ENCODE results near the gene AAR2.

The AAR2 gene

DNA sequence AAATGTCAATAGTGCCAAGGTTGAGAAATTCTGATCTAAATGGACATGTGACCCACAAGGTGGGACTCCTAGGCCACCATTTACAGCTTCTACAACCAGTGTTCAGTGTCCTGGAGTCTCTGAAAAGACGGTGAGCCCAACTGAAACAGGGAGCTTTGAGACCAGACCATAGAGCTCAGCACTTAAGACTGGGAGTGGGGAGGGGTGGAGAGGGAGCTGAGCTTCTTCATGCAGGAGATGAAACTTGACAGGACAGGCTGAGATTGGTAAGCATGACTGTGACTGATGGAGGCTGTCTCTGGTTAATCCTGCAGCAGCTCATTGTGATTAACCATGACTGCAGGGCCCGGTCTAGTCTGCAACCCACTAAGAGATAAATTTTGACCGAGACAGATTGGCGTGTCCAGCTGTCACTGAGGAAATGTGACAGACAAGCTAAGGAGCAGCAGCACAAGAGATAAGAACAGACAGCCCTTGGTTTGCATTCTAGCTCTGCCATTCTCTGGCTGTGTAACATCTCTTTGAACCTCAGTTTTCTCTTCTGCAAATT, 1.4 kb upstream of the AAR2 start:
- TF ChIP-seq CTCF (conservative IDR thresholded peaks at IDR 0.05; ENCODE audit: low read depth, low read length): no peak
- H3K4me3 ChIP-seq (ENCODE audit: low read depth, low read length): no peak overlapping the region
- DNase-seq (ENCODE audit: low read depth): no peak

- DNase-seq (ENCODE audit: low read depth): no peak
- H3K4me3 ChIP-seq (ENCODE audit: low read depth, low read length): peak overlapping the region; percentile 89
- TF ChIP-seq CTCF (conservative IDR thresholded peaks at IDR 0.05; ENCODE audit: low read depth, low read length): no peak
Measured at GRCh38 chr20:36236786-36237121, 476 bp downstream of the AAR2 start.

DNA sequence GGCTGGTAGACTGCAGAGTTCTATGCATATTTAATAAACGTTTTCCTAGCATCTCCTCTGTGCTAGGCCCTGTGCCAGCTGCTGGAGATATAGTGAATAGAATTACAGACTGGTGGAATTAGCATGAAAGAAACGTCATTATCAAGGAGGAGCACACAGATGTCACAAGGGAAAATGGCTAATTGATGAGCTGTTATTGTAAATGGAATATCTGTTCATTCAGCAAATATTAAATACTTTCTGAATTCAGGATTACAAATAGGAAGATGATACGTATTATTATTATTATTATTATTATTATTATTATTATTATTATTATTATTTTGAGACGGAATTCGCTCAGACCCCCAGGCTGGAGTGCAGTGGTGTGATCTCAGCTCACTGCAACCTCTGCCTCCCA, 1.2 kb downstream of the AAR2 start:
- H3K4me3 ChIP-seq (ENCODE audit: low read depth, low read length): peak overlapping the region; percentile 89
- TF ChIP-seq CTCF (conservative IDR thresholded peaks at IDR 0.05; ENCODE audit: low read depth, low read length): no peak
- DNase-seq (ENCODE audit: low read depth): peak; percentile 12

- no peak for TF ChIP-seq CTCF (conservative IDR thresholded peaks at IDR 0.05; ENCODE audit: low read depth, low read length)
- no peak for DNase-seq (ENCODE audit: low read depth)
- no peak overlapping the region for H3K4me3 ChIP-seq (ENCODE audit: low read depth, low read length)
Measured at GRCh38 chr20:36238153-36238552, 1.9 kb downstream of the AAR2 start.

DNA sequence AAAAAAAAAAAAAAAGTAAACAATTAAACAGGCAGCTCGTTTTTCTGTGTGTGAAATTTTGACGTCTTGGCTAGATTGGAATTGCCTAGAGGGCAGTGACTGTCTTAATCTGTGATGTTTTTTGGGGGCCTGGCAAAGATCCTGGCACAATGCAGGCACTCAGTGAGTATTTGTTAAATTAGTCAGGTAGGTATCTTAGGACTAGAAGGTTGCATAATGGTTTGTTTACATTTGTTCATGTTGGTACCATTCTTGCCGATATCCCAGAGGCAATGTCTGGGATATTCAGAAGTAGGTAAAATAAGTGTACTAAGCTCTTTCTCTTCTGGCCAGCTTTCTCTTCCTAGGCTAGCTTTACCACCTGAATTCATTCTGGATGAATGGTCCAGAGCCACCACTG, 2.5 kb downstream of the AAR2 start:
- TF ChIP-seq CTCF (conservative IDR thresholded peaks at IDR 0.05; ENCODE audit: low read depth, low read length): no peak
- H3K4me3 ChIP-seq (ENCODE audit: low read depth, low read length): no peak overlapping the region
- no peak for DNase-seq (ENCODE audit: low read depth)

DNA sequence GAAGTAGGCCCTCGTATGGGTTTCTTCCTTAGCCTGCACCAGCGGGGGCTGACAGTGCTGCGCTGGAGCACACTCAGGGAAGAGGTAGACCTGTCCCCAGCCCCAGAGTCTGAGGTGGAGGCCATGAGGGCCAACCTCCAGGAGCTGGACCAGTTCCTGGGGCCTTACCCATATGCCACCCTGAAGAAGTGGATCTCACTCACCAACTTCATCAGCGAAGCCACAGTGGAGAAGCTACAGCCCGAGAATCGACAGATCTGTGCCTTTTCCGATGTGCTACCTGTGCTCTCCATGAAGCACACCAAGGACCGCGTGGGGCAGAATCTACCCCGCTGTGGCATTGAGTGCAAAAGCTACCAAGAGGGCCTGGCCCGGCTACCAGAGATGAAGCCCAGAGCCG, 3.8 kb downstream of the AAR2 start:
- no peak overlapping the region for H3K4me3 ChIP-seq (ENCODE audit: low read depth, low read length)
- no peak for TF ChIP-seq CTCF (conservative IDR thresholded peaks at IDR 0.05; ENCODE audit: low read depth, low read length)
- DNase-seq (ENCODE audit: low read depth): no peak

DNA sequence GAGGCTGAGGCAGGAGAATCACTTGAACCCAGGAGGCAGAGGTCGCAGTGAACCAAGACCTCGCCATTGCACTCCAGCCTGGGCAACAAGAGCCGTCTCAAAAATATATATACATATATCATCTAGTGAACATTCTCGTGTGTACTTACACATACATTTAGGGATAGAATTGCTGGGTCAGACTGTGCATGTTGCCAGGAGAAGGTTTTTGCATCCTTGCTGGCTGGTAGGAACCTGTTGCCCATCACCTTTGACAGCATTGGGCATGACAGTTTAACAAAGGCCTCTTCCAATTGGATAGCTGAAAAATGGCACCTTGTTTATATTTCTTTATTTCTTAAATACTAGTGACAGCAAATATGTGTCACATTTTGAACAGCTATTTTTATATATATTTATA, 5.4 kb downstream of the AAR2 start:
- H3K4me3 ChIP-seq (ENCODE audit: low read depth, low read length): no peak overlapping the region
- no peak for DNase-seq (ENCODE audit: low read depth)
- TF ChIP-seq CTCF (conservative IDR thresholded peaks at IDR 0.05; ENCODE audit: low read depth, low read length): no peak

All from choroid plexus epithelial cell (primary cell).